ENCODE results near the gene CDH4.

DNA sequence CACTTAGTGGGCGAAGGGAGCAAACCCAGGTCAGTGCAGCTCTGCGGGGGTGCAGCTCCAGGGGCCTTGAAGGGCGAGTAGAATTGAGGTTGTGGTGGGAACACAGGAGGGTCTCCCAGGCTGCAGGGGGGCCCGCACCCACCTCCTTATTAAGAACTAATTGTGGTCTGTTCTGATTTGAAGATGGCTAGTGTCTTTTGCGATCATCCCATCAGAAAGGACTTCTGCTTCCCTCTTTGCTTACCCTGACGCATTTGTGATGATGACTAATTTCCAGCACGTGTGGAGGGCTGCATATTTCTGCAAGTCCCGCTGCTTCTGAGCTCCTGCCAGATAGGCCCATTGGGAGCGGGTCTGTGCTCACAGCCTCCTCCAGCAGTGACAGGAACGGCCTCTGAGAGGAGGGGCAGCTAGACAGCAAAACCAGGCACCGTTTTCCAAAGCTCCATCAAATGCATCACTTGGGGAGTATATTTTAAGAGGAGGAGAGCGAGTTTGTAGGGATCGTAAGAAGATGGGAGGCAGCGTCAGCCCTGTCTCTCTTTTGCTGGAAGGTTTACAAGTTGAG, 268.9 kb downstream of the CDH4 start:
- TF ChIP-seq, protein P1, sequence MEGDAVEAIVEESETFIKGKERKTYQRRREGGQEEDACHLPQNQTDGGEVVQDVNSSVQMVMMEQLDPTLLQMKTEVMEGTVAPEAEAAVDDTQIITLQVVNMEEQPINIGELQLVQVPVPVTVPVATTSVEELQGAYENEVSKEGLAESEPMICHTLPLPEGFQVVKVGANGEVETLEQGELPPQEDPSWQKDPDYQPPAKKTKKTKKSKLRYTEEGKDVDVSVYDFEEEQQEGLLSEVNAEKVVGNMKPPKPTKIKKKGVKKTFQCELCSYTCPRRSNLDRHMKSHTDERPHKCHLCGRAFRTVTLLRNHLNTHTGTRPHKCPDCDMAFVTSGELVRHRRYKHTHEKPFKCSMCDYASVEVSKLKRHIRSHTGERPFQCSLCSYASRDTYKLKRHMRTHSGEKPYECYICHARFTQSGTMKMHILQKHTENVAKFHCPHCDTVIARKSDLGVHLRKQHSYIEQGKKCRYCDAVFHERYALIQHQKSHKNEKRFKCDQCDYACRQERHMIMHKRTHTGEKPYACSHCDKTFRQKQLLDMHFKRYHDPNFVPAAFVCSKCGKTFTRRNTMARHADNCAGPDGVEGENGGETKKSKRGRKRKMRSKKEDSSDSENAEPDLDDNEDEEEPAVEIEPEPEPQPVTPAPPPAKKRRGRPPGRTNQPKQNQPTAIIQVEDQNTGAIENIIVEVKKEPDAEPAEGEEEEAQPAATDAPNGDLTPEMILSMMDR (conservative IDR thresholded peaks at IDR 0.05; ENCODE audit: low read depth, low read length): no peak
- TF ChIP-seq, protein P2, sequence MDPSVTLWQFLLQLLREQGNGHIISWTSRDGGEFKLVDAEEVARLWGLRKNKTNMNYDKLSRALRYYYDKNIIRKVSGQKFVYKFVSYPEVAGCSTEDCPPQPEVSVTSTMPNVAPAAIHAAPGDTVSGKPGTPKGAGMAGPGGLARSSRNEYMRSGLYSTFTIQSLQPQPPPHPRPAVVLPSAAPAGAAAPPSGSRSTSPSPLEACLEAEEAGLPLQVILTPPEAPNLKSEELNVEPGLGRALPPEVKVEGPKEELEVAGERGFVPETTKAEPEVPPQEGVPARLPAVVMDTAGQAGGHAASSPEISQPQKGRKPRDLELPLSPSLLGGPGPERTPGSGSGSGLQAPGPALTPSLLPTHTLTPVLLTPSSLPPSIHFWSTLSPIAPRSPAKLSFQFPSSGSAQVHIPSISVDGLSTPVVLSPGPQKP (IDR thresholded peaks at IDR 0.05; ENCODE audit: borderline replicate concordance, low read depth, low read length): no peak
- TF ChIP-seq POLR2A (IDR thresholded peaks at IDR 0.05; ENCODE audit: low read depth, low read length): no peak
- no peak for TF ChIP-seq RCOR1 (IDR thresholded peaks at IDR 0.05; ENCODE audit: insufficient replicate concordance, low read length)
- TF ChIP-seq SMC3 (IDR thresholded peaks at IDR 0.05; ENCODE audit: low read depth, low read length): no peak

Data from IMR-90 (cell line).